Breast epithelium (tissue), 3 donors: Measurements from ENCODE around the gene C1orf185.

Experiments used
- POLR2A ChIP-seq: fragments of 450-650 bp; IDR thresholded peaks from one replicate; pipeline ENCODE4 v1.6.1; 2016; ENCODE audit warnings: antibody characterized with exemption, mild to moderate bottlenecking, moderate library complexity
- TF ChIP-seq, protein P1 (sequence below), 3 donors: fragments of 450-650 bp; IDR thresholded peaks; one replicate each; pipeline ENCODE4 v1.5.1; 2016 to 2017; ENCODE audit warnings: antibody characterized with exemption in 3 of 3, mild to moderate bottlenecking in 3 of 3, moderate library complexity in 3 of 3

DNA sequence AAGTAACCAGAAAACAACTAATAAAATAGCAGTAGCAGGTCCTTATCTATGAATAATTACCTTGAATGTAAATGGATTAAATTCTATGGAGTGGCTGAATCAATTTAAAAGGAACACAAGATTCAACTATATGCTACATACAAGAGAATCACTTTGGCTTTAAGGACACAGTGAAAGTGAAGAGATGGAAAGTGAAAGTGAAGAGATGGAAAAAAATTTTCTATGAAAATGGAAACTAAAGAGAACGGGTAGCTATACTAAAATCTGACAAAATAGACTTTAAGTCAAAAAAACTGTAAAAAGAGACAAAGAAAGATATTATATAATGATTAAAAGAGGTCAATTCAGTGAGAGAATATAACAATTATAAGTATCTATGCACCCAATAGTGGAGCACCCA lies 54.7 kb downstream of the C1orf185 start:
- TF ChIP-seq, protein P1, sequence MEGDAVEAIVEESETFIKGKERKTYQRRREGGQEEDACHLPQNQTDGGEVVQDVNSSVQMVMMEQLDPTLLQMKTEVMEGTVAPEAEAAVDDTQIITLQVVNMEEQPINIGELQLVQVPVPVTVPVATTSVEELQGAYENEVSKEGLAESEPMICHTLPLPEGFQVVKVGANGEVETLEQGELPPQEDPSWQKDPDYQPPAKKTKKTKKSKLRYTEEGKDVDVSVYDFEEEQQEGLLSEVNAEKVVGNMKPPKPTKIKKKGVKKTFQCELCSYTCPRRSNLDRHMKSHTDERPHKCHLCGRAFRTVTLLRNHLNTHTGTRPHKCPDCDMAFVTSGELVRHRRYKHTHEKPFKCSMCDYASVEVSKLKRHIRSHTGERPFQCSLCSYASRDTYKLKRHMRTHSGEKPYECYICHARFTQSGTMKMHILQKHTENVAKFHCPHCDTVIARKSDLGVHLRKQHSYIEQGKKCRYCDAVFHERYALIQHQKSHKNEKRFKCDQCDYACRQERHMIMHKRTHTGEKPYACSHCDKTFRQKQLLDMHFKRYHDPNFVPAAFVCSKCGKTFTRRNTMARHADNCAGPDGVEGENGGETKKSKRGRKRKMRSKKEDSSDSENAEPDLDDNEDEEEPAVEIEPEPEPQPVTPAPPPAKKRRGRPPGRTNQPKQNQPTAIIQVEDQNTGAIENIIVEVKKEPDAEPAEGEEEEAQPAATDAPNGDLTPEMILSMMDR (IDR thresholded peaks at IDR 0.05): no peak
- TF ChIP-seq POLR2A: no peak
